Measurements from ENCODE around the gene SMARCAD1. TPM values are rescaled to one million over a fixed set of nuclear protein-coding genes. Genes with fewer than 3 reads are reported as not detected.

The SMARCAD1 gene
- total RNA-seq, 1 donor from 2014 or later, result 30.5 TPM

GRCh38 chr4:94251094-94251493 lies 43.4 kb downstream of the SMARCAD1 start:
- TF ChIP-seq, protein P1, sequence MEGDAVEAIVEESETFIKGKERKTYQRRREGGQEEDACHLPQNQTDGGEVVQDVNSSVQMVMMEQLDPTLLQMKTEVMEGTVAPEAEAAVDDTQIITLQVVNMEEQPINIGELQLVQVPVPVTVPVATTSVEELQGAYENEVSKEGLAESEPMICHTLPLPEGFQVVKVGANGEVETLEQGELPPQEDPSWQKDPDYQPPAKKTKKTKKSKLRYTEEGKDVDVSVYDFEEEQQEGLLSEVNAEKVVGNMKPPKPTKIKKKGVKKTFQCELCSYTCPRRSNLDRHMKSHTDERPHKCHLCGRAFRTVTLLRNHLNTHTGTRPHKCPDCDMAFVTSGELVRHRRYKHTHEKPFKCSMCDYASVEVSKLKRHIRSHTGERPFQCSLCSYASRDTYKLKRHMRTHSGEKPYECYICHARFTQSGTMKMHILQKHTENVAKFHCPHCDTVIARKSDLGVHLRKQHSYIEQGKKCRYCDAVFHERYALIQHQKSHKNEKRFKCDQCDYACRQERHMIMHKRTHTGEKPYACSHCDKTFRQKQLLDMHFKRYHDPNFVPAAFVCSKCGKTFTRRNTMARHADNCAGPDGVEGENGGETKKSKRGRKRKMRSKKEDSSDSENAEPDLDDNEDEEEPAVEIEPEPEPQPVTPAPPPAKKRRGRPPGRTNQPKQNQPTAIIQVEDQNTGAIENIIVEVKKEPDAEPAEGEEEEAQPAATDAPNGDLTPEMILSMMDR (IDR thresholded peaks at IDR 0.05), result no peak
- H3K4me1 Mint-ChIP-seq, result no peaks in the 10 kb centered on the region
- no peak overlapping the region for H3K27ac Mint-ChIP-seq
- ChIA-PET POLR2A (no interaction called here), CTCF (no interaction called here)
- DNase-seq (no peak), ATAC-seq (ENCODE audit: low read depth) (no peak)
- H3K4me3 Mint-ChIP-seq, result no peak overlapping the region
- no peaks in the 10 kb centered on the region for H3K27me3 Mint-ChIP-seq
- H3K9me3 Mint-ChIP-seq, result no peaks in the 10 kb centered on the region
- intact Hi-C loops (cut with micrococcal nuclease), result no loop called here
- peaks cover 52% of the 10 kb centered on the region for H3K36me3 Mint-ChIP-seq (ENCODE audit: low read depth)

DNA sequence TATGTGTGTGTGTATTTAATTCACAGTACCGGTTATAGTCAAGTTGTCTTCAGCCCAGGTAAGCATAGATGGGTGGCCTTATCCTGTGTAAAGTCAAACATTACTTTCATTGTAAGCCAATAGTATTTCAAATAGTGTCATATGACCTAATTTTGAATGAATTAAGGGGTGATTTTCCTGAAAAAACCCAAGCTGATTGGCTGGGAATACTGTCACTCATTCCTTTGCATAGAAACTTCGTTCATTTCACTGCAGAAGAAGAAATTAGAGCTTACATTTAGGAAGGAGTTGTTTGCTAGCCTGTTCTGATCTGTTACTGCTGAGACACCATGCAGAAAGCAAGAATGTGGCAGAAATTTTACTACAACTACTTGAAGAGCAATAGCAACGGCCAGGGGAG lies 45.4 kb downstream of the SMARCAD1 start:
- TF ChIP-seq, protein P1 (IDR thresholded peaks at IDR 0.05), result no peak
- intact Hi-C loops (cut with micrococcal nuclease), result no loop called here
- Mint-ChIP-seq H3K4me3 (no peak overlapping the region), H3K27me3 (no peaks in the 10 kb centered on the region), H3K27ac (no peak overlapping the region), H3K9me3 (no peaks in the 10 kb centered on the region), H3K4me1 (no peaks in the 10 kb centered on the region), H3K36me3 (ENCODE audit: low read depth) (peaks cover 49% of the 10 kb centered on the region)
- ChIA-PET CTCF (no interaction called here), POLR2A (no interaction called here)
- ATAC-seq (ENCODE audit: low read depth) (no peak), DNase-seq (no peak)

DNA sequence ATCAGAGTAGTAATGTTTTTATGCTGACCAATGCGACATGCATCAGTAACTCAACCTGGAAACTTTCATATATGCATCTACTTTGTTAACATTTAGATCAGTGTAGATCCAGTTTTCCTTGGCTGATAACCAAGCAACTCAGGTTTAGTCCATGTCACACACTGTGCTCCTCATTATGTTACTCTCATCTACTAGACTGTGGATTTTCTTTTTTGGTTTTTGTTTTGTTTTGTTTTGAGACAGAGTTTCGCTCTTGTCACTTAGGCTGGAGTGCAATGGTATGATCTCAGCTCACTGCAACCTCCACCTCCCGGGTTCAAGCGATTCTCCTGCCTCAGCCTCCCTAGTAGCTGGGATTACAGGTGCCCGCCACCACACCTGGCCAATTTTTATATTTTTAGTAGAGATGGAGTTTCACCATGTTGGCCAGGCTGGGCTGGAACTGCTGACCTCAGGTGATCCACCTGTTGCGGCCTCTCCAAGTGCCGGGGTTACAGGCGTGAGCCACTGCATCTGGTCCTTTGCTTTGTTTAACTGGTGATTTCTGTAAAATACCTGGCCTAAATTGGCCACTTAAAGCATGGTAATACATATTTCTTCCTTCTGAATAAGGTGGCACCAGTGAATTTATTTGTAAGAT lies 48.6 kb downstream of the SMARCAD1 start:
- intact Hi-C loops (cut with micrococcal nuclease), result loop anchor here (5.0 kb wide), 1 partner anchor 464 kb away; no protein-coding TSS in a partner anchor
- no peak for DNase-seq
- H3K36me3 Mint-ChIP-seq (ENCODE audit: low read depth), result peaks cover 44% of the 10 kb centered on the region
- H3K9me3 Mint-ChIP-seq, result no peaks in the 10 kb centered on the region
- CTCF ChIA-PET, result no interaction called here
- no peaks in the 10 kb centered on the region for H3K4me1 Mint-ChIP-seq
- ATAC-seq (ENCODE audit: low read depth), result no peak
- no peak overlapping the region for H3K4me3 Mint-ChIP-seq
- POLR2A ChIA-PET, result no interaction called here
- no peak overlapping the region for H3K27ac Mint-ChIP-seq
- no peaks in the 10 kb centered on the region for H3K27me3 Mint-ChIP-seq
- TF ChIP-seq, protein P1 (IDR thresholded peaks at IDR 0.05), result no peak

- no peaks in the 10 kb centered on the region for H3K4me1 Mint-ChIP-seq
- ChIA-PET CTCF (no interaction called here), POLR2A (no interaction called here)
- DNase-seq (no peak), ATAC-seq (ENCODE audit: low read depth) (no peak)
- no peak overlapping the region for H3K4me3 Mint-ChIP-seq
- H3K27ac Mint-ChIP-seq, result no peak overlapping the region
- H3K9me3 Mint-ChIP-seq, result no peaks in the 10 kb centered on the region
- H3K36me3 Mint-ChIP-seq (ENCODE audit: low read depth), result peaks cover 45% of the 10 kb centered on the region
- TF ChIP-seq, protein P1 (IDR thresholded peaks at IDR 0.05), result no peak
- H3K27me3 Mint-ChIP-seq, result no peaks in the 10 kb centered on the region
- intact Hi-C loops (cut with micrococcal nuclease), result loop anchor here (5.0 kb wide), 1 partner anchor 465 kb away; no protein-coding TSS in a partner anchor
Observed at GRCh38 chr4:94256828-94257227, 49.2 kb downstream of the SMARCAD1 start.

DNA sequence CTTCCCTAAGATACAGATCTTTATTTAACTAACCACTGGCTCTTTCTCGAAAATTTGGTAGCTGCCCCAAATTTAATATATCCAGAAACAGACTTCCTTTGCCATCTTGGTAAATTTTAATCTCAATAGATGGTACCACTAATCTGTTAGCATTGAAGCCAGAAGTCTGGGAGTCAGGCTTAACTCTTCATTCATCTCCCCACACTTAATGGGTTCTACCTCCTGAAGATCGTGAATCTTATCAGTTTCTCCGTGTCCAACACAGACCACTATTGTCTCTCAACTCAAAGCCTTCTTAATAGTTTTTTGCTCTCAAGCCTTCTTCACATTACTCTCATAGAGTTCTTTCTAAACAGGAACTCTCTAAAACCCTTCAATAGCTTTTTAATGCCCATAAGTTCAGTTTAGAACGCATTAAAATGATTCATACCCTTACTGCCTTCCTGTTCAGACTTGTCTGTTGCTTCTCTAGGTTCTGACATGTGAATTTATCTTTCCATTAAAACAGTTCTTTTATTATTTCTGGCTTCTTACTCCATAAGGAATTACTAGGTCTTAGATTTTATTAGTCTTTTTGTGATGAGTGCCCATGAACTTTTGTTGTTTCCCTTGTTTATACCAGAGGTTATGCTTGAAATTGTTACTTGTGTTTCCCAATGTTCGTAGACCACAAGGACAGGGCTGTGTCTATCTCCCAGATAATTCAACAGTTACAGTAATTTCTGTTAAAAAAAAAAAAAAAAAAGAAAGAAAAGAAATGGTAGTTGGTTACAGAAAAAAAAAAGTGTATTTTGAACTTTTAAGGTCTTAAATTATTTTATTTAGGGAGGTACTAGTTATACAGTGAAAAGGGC lies 54.7 kb downstream of the SMARCAD1 start:
- ATAC-seq (ENCODE audit: low read depth) (no peak), DNase-seq (no peak)
- intact Hi-C loops (cut with micrococcal nuclease), result no loop called here
- Mint-ChIP-seq H3K36me3 (ENCODE audit: low read depth) (peaks cover 42% of the 10 kb centered on the region), H3K4me3 (no peak overlapping the region), H3K27me3 (no peaks in the 10 kb centered on the region), H3K4me1 (no peaks in the 10 kb centered on the region), H3K9me3 (no peaks in the 10 kb centered on the region), H3K27ac (no peak overlapping the region)
- POLR2A ChIA-PET, result no interaction called here
- TF ChIP-seq, protein P1 (IDR thresholded peaks at IDR 0.05), result no peak
- CTCF ChIA-PET, result no interaction called here
